Heart right ventricle (tissue), 16 donors: ENCODE data around the gene OR7G1. TPM values are rescaled to one million over a fixed set of nuclear protein-coding genes. Genes with fewer than 3 reads are reported as not detected.

Experiments
- ATAC-seq, 8 donors: fragments of 200-7000 bp; cut with Tn5 transposase; one replicate each; pipeline ENCODE4 v1.9.1; 2020; ENCODE audit warnings: mild to moderate bottlenecking in 8 of 8, moderate library complexity in 8 of 8, moderate number of reproducible peaks in 1 of 8
- DNase-seq, 2 donors: peaks; one replicate each; pipeline ENCODE4 v3.0.0-alpha.2; 2020
- H3K27ac ChIP-seq, 10 donors: fragments of 200-600 bp; sonication (generic) in 2 of 10; one replicate each; pipeline versions ENCODE4 v1.5.0 to v1.8.0; 2020 to 2022; ENCODE audit warnings: mild to moderate bottlenecking in 3 of 10
- H3K27me3 ChIP-seq, 7 donors: fragments of 200-600 bp; one replicate each; pipeline ENCODE4 v1.8.0; 2021 to 2022; ENCODE audit warnings: mild to moderate bottlenecking in 2 of 7
- H3K36me3 ChIP-seq, 9 donors: fragments of 200-600 bp; sonication (generic) in 1 of 9; one replicate each; pipeline versions ENCODE4 v1.5.0 to v1.8.0; 2020 to 2022; ENCODE audit warnings: mild to moderate bottlenecking in 2 of 9
- H3K4me1 ChIP-seq, 9 donors: fragments of 200-600 bp; sonication (generic) in 1 of 9; one replicate each; pipeline versions ENCODE4 v1.5.0 to v1.8.0; 2020 to 2022; ENCODE audit warnings: mild to moderate bottlenecking in 4 of 9
- H3K4me3 ChIP-seq, 10 donors: fragments of 200-600 bp; sonication (generic) in 2 of 10; one replicate each; pipeline versions ENCODE4 v1.5.0 to v1.8.0; 2020 to 2022; ENCODE audit warnings: mild to moderate bottlenecking in 7 of 10, moderate library complexity in 2 of 10
- H3K9me3 ChIP-seq, 11 donors: fragments of 200-600 bp in 10 of 11; sonication (generic) in 2 of 11; one replicate each; pipeline versions ENCODE4 v1.5.0 to v1.8.0; 2013 to 2022; ENCODE audit warnings: mild to moderate bottlenecking in 2 of 11, control low read depth in 1 of 11, moderate library complexity in 1 of 11
- WGBS, 2 donors: extraction: QIAGEN DNeasy Blood & Tissue Kit; methylation state at CpG; one replicate each; pipeline ENCODE4 v1.1.7; 2013; ENCODE audit warnings: inconsistent platforms in 1 of 2; 5-methylcytosine and 5-hydroxymethylcytosine counted together
- intact Hi-C, 10 donors: fragments of 100-400 bp; cut with DNase I; formaldehyde crosslinking; loops; one replicate each; pipeline versions ENCODE4 v1.11.1 to v1.14.2; 2022
- polyA plus RNA-seq, 2 donors: library from polyadenylated mRNA; stranded (reverse); fragments of 200-250 nt; gene quantifications; one replicate each; pipeline ENCODE4 v1.2.3, GENCODE V29; 2013
- total RNA-seq, 10 donors: library from RNA; stranded (reverse); fragmentation: NEBNext Ultra II Directional in 3 of 10; extraction: Animal tissue kit (Norgen Biotek cat#: 25700) in 3 of 10; gene quantifications; one replicate each; pipeline versions ENCODE4 v1.2.1 to v1.2.4, GENCODE V29; 2021 to 2023
- TF ChIP-seq, protein P1 (sequence below), 9 donors: fragments of 200-600 bp; sonication (generic) in 2 of 9; IDR thresholded peaks; one replicate each; pipeline versions ENCODE4 v1.5.0 to v1.8.0; 2021 to 2022; ENCODE audit warnings: antibody characterized with exemption in 9 of 9, mild to moderate bottlenecking in 5 of 9, moderate library complexity in 1 of 9
- donor health status: Arrhythmogenic right ventricular cardiomyopathy.
- donor health status: ischemic (EF 13 %, LVEDD 7.1; RV severe dilation, severe dysfunction).
- donor health status: healthy with polysubstance abuse.
- donor health status: DM: no; HTN: yes; CAD: no.
- donor health status: DM: no; HTN: no; CAD: no.
- donor health status: ischemic (EF 25% LVEDD 6.9; RV normal size, moderate dysfunction).
- donor health status: ischemic (EF 25% LVEDD 5.7; RV mildly dilated, moderate dysfunction).
- donor health status: healthy.
- donor health status: DM: yes; HTN: yes; CAD: no.
- donor health status: Ischemic cardiomyopathy.
- donor health status: ischemic (EF 35%, LVEDD 5.7; RV mildly dilated, moderate dysfunction).
- donor health status: nonischemic (EF 11% LVEDD 7.7; RV severe dilation, severe dysfunction).
- donor health status: DM: yes; HTN: yes; CAD: no.
- donor health status: PGD.
- donor health status: ischemic (EF 29% LVEDD 5.4; RV normal size, mild dysfunction).
- donor health status: nonischemic (EF 23%, LVEDD 6.1; RV moderate dilation, normal function).

OR7G1 gene
- total and polyA plus RNA-seq, 12 donors = not detected

GRCh38 chr19:9128171-9128570 lies 12.6 kb upstream of the OR7G1 start:
- no peaks in the 10 kb centered on the region for H3K4me1 ChIP-seq
- no peaks in the 10 kb centered on the region for H3K36me3 ChIP-seq
- intact Hi-C loops = no loop called here
- ATAC-seq (no peak), DNase-seq (no peak)
- no peaks in the 10 kb centered on the region for H3K9me3 ChIP-seq
- no peak overlapping the region for H3K27ac ChIP-seq
- peaks cover 0 to 52% (median 26%) of the 10 kb centered on the region in 7 donors for H3K27me3 ChIP-seq
- no peak overlapping the region for H3K4me3 ChIP-seq
- TF ChIP-seq, protein P1, sequence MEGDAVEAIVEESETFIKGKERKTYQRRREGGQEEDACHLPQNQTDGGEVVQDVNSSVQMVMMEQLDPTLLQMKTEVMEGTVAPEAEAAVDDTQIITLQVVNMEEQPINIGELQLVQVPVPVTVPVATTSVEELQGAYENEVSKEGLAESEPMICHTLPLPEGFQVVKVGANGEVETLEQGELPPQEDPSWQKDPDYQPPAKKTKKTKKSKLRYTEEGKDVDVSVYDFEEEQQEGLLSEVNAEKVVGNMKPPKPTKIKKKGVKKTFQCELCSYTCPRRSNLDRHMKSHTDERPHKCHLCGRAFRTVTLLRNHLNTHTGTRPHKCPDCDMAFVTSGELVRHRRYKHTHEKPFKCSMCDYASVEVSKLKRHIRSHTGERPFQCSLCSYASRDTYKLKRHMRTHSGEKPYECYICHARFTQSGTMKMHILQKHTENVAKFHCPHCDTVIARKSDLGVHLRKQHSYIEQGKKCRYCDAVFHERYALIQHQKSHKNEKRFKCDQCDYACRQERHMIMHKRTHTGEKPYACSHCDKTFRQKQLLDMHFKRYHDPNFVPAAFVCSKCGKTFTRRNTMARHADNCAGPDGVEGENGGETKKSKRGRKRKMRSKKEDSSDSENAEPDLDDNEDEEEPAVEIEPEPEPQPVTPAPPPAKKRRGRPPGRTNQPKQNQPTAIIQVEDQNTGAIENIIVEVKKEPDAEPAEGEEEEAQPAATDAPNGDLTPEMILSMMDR (IDR thresholded peaks at IDR 0.05) = no peak
- WGBS, 2 donors = 55 to 67% methylated on average over 3 of the region's 3 CpGs

- 67 to 73% methylated on average over 1 of the region's 1 CpG for WGBS, 2 donors
- no peak for DNase-seq
- H3K36me3 ChIP-seq = no peaks in the 10 kb centered on the region
- ATAC-seq = no peak
- no peak within 1 kb of the TSS for H3K27ac ChIP-seq
- no peaks in the 10 kb centered on the region for H3K9me3 ChIP-seq
- H3K4me1 ChIP-seq = no peaks in the 10 kb centered on the region
- intact Hi-C loops = no loop called here
- peaks cover 0 to 47% (median 26%) of the 10 kb centered on the region in 7 donors for H3K27me3 ChIP-seq
- TF ChIP-seq, protein P1 (IDR thresholded peaks at IDR 0.05) = no peak
- no peak within 1 kb of the TSS for H3K4me3 ChIP-seq
Measured at GRCh38 chr19:9126900-9127405, 11.4 kb upstream of the OR7G1 start, which contains the start of gene OR7G3. TSS of gene OR7G3 (minus strand) at chr19:9126950. CDS start at chr19:9126950, 0 bp downstream.

GRCh38 chr19:9116547-9116946 lies 984 bp upstream of the OR7G1 start:
- WGBS, 2 donors = 42 to 52% methylated on average over 5 of the region's 5 CpGs
- no peak for ATAC-seq
- DNase-seq = no peak
- peaks cover 0 to 25% (median 10%) of the 10 kb centered on the region in 7 donors for H3K27me3 ChIP-seq
- H3K4me1 ChIP-seq = no peaks in the 10 kb centered on the region
- H3K27ac ChIP-seq = no peak overlapping the region
- TF ChIP-seq, protein P1 (IDR thresholded peaks at IDR 0.05) = no peak
- peaks cover 0 to 4% (median 0%) of the 10 kb centered on the region in 11 donors for H3K9me3 ChIP-seq
- H3K36me3 ChIP-seq = no peaks in the 10 kb centered on the region
- intact Hi-C loops = no loop called here
- H3K4me3 ChIP-seq = no peak overlapping the region

DNA sequence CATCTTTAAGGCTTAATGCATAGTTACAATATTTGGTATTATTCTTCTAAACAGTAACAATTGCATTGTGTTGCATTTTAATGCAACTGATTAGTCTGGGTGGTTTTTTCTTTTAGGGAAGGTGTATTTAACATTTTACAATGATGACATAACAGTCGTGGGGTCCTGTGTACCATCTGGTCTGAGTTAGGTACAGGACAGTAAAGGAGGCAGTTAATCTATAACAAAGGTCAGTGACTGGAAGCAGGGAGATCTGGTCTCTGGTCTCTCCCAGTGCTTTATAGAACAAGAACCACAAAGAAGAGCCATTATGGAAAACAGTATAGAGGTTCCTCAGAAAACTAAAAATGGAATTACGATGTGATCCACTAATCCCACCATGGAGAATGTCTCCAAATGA lies 5.6 kb downstream of the OR7G1 start:
- DNase-seq (no peak), ATAC-seq (no peak)
- Histone ChIP-seq H3K4me3 (no peak overlapping the region), H3K27ac (no peak overlapping the region), H3K36me3 (no peaks in the 10 kb centered on the region), H3K9me3 (no peaks in the 10 kb centered on the region), H3K4me1 (no peaks in the 10 kb centered on the region), H3K27me3 (peaks cover 0 to 45% (median 21%) of the 10 kb centered on the region in 7 donors)
- intact Hi-C loops = no loop called here
- TF ChIP-seq, protein P1 (IDR thresholded peaks at IDR 0.05) = no peak
- WGBS, 2 donors = 63 to 72% methylated on average over 2 of the region's 2 CpGs
